Liver (tissue), 3 donors: ENCODE results near the gene OPRL1.

Experiments
- ATF3 ChIP-seq: IDR thresholded peaks from 2 replicates; pipeline ENCODE4 v1.6.1; 2016; ENCODE audit warnings: antibody characterized with exemption
- CTCF ChIP-seq: fragments of 150-350 bp; IDR thresholded peaks from 2 replicates; pipeline ENCODE4 v1.5.1; 2017; ENCODE audit warnings: improper control_type of control experiment, low read depth, low read length; ENCODE audit not compliant: missing input control
- EGR1 ChIP-seq, 2 donors: IDR thresholded peaks; 2 replicates each; pipeline ENCODE4 v1.6.1; 2016 to 2018; ENCODE audit warnings: antibody characterized with exemption in 2 of 2, low read depth in 2 of 2
- FOXA1 ChIP-seq: IDR thresholded peaks from 2 replicates; pipeline ENCODE4 v1.6.1; 2016; ENCODE audit warnings: antibody characterized with exemption
- HNF4A ChIP-seq, 2 donors: conservative IDR thresholded peaks; 2 replicates each; pipeline ENCODE4 v1.6.1; 2016; ENCODE audit warnings: antibody characterized with exemption in 2 of 2, mild to moderate bottlenecking in 2 of 2
- HNF4G ChIP-seq: IDR thresholded peaks from 2 replicates; pipeline ENCODE4 v1.6.1; 2016; ENCODE audit warnings: antibody characterized with exemption
- JUND ChIP-seq, 2 donors: IDR thresholded peaks; 2 replicates each; pipeline ENCODE4 v1.6.1; 2016; ENCODE audit warnings: antibody characterized with exemption in 2 of 2
- MAX ChIP-seq: IDR thresholded peaks from 2 replicates; pipeline ENCODE4 v1.6.1; 2016; ENCODE audit warnings: antibody characterized with exemption
- RAD21 ChIP-seq, 2 donors: IDR thresholded peaks; 2 replicates each; pipeline ENCODE4 v1.6.1; 2016; ENCODE audit warnings: antibody characterized with exemption in 2 of 2, mild to moderate bottlenecking in 2 of 2
- REST ChIP-seq: IDR thresholded peaks from 2 replicates; pipeline ENCODE4 v1.6.1; 2016; ENCODE audit warnings: antibody characterized with exemption, mild to moderate bottlenecking
- RXRA ChIP-seq, 2 donors: IDR thresholded peaks; 2 replicates each; pipeline ENCODE4 v1.6.1; 2017 to 2018; ENCODE audit warnings: antibody characterized with exemption in 2 of 2, mild to moderate bottlenecking in 1 of 2
- SP1 ChIP-seq: IDR thresholded peaks from 2 replicates; pipeline ENCODE4 v1.6.1; 2018; ENCODE audit warnings: antibody characterized with exemption, mild to moderate bottlenecking
- TAF1 ChIP-seq: conservative IDR thresholded peaks from 2 replicates; pipeline ENCODE4 v1.6.1; 2016; ENCODE audit warnings: antibody characterized with exemption, mild to moderate bottlenecking
- donor health status: healthy.
- donor health status: healthy.

GRCh38 chr20:64083804-64084684 lies 4.2 kb downstream of the OPRL1 start, which contains the start of gene LKAAEAR1:
- no peak for TF ChIP-seq CTCF
- TF ChIP-seq ATF3, result no peak
- no peak for TF ChIP-seq EGR1 (IDR thresholded peaks at IDR 0.05; ENCODE audit: low read depth in 2 of 2)
- TF ChIP-seq RAD21 (IDR thresholded peaks at IDR 0.05), result no peak
- no peak for TF ChIP-seq TAF1
- no peak for TF ChIP-seq MAX
- TF ChIP-seq JUND (IDR thresholded peaks at IDR 0.05), result no peak
- no peak for TF ChIP-seq HNF4G
- TF ChIP-seq SP1, result no peak
- TF ChIP-seq FOXA1, result no peak
- TF ChIP-seq RXRA (IDR thresholded peaks at IDR 0.05), result no peak
- TF ChIP-seq HNF4A (conservative IDR thresholded peaks at IDR 0.05), result no peak
- TF ChIP-seq REST, result no peak
